WI38 (cell line): ENCODE data around the gene GNG7.

ENCODE experiments used
- H3K4me3 ChIP-seq: 2 replicates; pipeline ENCODE4 v1.5.1; 2011; ENCODE audit warnings: low read depth, mild to moderate bottlenecking, control low read depth, low read length
- TF ChIP-seq, protein P1 (sequence below): IDR thresholded peaks from 2 replicates; pipeline ENCODE4 v1.5.1; 2012; ENCODE audit warnings: low read depth, mild to moderate bottlenecking, control low read depth, low read length

GNG7 gene

DNA sequence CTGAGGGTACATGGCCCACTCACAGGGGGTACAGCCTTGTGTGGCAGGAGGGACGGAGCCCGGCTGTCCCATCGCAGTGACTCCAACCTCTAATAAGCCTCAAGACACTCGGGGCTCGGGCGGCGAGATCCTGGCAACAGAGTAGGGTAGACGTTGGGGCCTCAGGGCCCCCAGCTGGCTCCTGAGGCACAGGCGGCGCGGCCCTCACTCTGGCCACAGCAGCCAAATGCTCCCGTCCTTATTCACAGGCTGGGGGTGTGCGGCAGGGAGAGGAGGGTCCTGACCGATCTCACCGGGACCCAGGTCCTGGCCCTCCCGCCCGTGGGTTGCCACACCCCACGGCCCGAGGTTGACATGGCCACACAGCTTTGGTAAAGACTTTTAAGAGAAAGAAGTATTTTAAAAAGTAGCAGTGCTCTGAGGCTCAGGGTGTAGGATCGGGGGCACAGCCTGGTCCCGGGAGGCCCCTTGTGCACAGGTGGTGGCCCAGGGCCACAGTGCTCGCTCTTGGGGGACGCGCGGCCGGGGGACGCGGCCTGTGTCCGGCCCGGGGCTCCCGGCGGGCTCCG is 29.7 kb upstream of the GNG7 start:
- no peak overlapping the region for H3K4me3 ChIP-seq
- TF ChIP-seq, protein P1, sequence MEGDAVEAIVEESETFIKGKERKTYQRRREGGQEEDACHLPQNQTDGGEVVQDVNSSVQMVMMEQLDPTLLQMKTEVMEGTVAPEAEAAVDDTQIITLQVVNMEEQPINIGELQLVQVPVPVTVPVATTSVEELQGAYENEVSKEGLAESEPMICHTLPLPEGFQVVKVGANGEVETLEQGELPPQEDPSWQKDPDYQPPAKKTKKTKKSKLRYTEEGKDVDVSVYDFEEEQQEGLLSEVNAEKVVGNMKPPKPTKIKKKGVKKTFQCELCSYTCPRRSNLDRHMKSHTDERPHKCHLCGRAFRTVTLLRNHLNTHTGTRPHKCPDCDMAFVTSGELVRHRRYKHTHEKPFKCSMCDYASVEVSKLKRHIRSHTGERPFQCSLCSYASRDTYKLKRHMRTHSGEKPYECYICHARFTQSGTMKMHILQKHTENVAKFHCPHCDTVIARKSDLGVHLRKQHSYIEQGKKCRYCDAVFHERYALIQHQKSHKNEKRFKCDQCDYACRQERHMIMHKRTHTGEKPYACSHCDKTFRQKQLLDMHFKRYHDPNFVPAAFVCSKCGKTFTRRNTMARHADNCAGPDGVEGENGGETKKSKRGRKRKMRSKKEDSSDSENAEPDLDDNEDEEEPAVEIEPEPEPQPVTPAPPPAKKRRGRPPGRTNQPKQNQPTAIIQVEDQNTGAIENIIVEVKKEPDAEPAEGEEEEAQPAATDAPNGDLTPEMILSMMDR: no peak

DNA sequence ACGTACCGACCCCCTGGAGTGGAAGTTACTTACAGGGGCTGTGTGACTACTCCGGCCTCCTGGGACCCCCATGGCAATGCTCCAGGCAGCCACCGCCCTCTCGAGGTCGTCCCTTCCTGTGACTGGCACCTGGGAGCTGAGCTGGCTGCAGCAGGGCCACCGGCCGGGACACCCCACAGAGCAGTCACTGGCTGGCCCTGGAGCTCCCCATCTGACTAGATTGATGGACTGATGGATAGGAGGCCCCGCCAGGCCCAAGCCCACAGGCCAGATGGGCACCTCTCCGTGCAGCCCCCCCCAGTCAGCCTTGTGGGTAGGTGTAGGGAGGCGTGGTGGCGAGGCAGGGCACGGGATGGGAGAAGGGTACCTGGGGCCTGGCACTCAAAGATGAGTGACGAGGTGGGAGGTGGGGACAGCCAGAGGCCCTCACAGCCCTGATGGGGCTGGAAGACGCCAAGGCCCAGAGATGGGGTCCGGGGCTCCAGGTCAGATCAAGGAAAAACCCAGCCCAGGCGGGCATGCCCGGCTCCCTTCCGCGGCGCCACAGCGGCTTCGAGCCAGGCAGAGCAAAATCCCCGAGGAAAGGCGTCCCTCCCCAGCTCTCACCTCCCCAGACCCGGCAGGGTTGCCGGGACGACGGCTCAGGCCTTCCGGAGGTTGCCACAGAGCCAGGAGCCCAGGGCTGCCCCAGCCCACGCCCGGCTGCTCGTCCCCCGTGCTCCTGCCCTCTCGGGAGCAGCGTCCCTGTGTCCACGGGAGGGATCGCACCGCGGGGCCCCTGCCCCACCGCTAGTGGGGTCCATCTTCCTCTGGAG is 28.9 kb upstream of the GNG7 start:
- H3K4me3 ChIP-seq: no peak overlapping the region
- TF ChIP-seq, protein P1: no peak

DNA sequence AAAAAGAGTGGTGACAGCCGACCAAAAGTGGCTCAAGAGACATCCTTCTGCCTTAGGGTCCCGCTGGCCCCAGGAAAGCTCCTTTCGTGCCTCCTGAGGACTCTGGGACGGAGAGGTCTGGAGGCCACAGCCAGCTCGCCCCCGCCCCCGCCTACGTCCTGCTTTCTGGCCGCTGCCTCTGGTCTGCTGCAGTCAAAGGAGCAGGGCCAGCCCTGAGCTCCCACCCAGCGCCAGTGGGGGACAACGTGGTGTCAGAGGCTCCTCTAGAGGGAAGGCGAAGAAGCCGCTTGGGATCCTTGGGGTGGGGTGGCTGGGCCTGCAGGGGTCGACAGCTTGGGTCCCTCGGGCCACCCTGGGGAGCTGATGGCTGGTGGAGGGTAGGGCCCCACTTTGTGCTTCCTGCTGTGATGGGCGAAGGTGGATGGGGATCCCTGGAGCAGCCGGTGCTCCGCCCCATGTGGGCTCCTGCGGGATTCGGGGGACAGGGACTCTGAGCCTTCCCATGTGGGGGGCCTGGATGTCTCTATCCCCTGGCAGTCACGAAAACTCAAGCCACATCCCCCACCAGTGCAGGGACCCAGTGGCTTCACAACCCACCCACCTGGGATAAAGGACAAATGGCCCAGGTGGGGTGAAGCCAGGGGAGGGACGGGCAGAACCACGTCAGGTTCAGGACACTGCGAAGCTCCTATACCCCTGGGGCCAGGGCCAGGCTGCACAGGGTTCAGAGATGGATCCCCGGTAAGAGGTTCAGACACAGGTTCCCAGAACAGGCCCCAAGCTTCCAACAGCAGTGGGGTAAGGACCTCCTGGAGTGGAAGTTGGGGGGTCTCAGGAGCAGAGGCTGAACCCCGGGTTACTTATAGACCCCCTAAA is 27.7 kb upstream of the GNG7 start:
- TF ChIP-seq, protein P1: no peak

DNA sequence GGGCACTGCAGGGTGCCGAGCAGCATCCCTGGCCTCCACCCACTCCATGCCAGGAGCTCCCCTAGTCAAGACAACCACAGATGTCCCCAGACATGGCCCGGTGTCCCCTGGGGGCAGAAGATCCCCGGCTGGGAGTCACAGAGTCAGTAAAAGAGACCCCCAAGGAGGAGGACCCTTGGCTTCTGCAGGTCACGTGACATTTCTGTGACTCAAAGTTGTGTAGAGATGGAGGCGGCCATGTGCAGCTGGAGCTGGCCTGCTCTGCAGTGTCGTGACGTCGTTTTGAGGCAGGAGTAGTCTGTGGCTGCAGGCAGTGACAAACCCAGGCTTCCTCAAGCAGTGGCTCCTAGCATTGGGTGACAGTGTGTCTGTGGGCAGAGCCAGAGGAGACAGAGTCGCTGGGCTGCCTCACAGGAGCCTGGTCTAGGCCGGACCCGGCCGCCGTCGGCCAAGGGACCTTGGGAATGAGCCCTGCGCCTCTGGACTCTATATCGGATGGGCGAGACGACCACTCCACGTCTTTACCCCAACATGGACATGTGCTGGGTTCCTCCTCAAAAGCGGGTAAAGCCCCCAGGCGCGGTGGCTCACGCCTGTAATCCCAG is 26.4 kb upstream of the GNG7 start:
- TF ChIP-seq, protein P1: no peak
- no peak overlapping the region for H3K4me3 ChIP-seq

More for the DNA sequence above, 27.7 kb upstream of the GNG7 start:
- no peak overlapping the region for H3K4me3 ChIP-seq

DNA sequence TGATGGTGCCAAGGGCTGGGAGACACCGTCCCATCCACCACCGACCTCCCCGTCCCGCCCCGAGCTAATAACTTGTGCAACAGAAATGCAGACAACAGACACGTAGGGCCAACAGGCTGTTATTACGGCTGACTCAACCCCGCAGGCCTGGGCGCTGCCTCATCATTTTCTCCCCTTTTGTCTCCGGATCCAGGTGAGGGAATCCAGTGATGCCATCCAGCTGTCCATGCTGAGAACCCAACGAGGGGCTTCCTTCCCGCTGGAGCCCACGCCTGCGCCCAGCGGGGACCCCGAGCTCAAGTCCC is 25.1 kb upstream of the GNG7 start:
- TF ChIP-seq, protein P1: no peak
- H3K4me3 ChIP-seq: no peak overlapping the region

DNA sequence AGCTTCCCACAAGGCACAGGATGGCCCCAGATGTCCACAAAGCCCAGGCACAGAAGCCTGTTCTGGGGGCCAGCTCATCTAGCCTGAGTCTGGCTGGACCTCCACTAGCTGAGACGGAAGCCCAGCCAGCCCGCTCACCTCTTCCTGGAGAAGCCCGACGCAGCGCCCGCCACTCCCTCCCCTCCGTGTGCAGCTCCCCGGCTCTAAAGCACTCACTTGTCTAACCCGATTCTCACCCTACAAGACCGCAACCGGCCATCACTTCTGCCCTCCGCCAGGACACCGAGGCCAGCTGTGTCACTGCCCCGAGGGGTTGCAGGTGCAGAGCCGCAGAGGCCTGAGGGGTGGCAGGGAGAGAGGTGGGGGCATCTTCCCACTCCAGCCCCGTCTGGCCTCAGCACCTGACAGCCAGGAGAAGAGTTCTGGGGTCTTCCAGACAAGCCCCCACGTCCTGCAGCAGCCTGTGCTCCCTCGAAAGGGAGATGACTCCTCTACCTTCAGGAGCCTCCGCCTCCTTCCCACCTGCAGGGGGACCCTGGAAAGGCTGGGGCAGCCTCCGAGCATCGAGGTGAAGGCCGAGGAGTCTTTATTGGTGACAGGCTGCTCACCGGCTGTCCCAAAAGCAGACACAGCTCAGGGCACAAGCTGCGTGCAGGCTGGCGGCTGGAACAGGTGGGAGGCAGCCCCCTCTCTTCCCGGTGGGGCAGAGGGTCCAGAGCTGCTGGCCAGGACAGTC is 24.6 kb upstream of the GNG7 start:
- TF ChIP-seq, protein P1: no peak
- no peak overlapping the region for H3K4me3 ChIP-seq
